PC-3 (cell line): ENCODE results near the gene LRRC7. TPM values are rescaled to one million over a fixed set of nuclear protein-coding genes. Genes with fewer than 3 reads are reported as not detected.

ENCODE experiments used
- ATAC-seq: fragments of 200-7000 bp; cut with Tn5 transposase; 2 replicates; pipeline ENCODE4 v1.9.1; 2020; ENCODE audit warnings: mild to moderate bottlenecking, moderate library complexity
- BruUV-seq: library from RNA; stranded (reverse); fragments of 400-500 nt; replicated peaks from 2 replicates; lab custom pipeline; 2021; lab: Mats Ljungman, UMichigan
- CTCF ChIA-PET: fragments of 300-600 bp; sonication (Branson Sonifier 250); formaldehyde crosslinking; loops from one replicate; lab custom pipeline; 2022; ENCODE audit warnings: antibody characterized with exemption; lab: Charles Lee
- POLR2A ChIA-PET: fragments of 300-600 bp; sonication (Branson Sonifier 250); formaldehyde crosslinking; loops from one replicate; lab custom pipeline; 2022; ENCODE audit warnings: antibody characterized with exemption; ENCODE audit not compliant: unreplicated experiment; lab: Charles Lee
- DNase-seq: peaks from one replicate; pipeline ENCODE4 v3.0.0-alpha.2; 2015
- H2AFZ ChIP-seq: fragments of 300-600 bp; sonication (generic); 2 replicates; pipeline ENCODE4 v1.6.0; 2016; ENCODE audit warnings: antibody characterized with exemption, low read length
- H3F3A ChIP-seq: fragments of 300-600 bp; sonication (generic); one replicate; pipeline ENCODE4 v1.6.0; 2017; ENCODE audit warnings: antibody characterized with exemption, low read length, control low read depth, mild to moderate bottlenecking; ENCODE audit not compliant: unreplicated experiment
- H3K27ac ChIP-seq: fragments of 300-600 bp; sonication (generic); 2 replicates; pipeline ENCODE4 v1.5.1; 2016; ENCODE audit warnings: mild to moderate bottlenecking, low read length
- H3K27me3 ChIP-seq: fragments of 300-600 bp; sonication (generic); 2 replicates; pipeline ENCODE4 v1.6.1; 2016; ENCODE audit warnings: low read length, mixed read lengths
- H3K36me3 ChIP-seq: fragments of 300-600 bp; sonication (generic); 2 replicates; pipeline ENCODE4 v1.6.1; 2016; ENCODE audit warnings: low read depth, mixed run types, low read length, mixed read lengths
- H3K4me1 ChIP-seq: fragments of 300-600 bp; sonication (generic); 2 replicates; pipeline ENCODE4 v1.5.1; 2016; ENCODE audit warnings: low read length; ENCODE audit not compliant: insufficient read depth
- H3K4me2 ChIP-seq: fragments of 300-600 bp; sonication (generic); 2 replicates; pipeline ENCODE4 v1.6.0; 2016; ENCODE audit warnings: low read length
- H3K4me3 ChIP-seq: fragments of 300-600 bp; sonication (generic); 2 replicates; pipeline ENCODE4 v1.5.1; 2016; ENCODE audit warnings: mild to moderate bottlenecking, low read length, mixed read lengths
- H3K79me2 ChIP-seq: fragments of 300-600 bp; sonication (generic); 2 replicates; pipeline ENCODE4 v1.6.1; 2017; ENCODE audit warnings: low read length, mixed read lengths
- H3K9ac ChIP-seq: fragments of 300-600 bp; sonication (generic); 2 replicates; pipeline ENCODE4 v1.6.0; 2016; ENCODE audit warnings: mild to moderate bottlenecking, low read length
- H3K9me2 ChIP-seq: fragments of 300-600 bp; sonication (generic); replicated peaks from 2 replicates; pipeline ENCODE4 v1.6.1; 2016; ENCODE audit warnings: mixed run types, low read length, mixed read lengths
- H3K9me3 ChIP-seq: fragments of 300-600 bp; sonication (generic); 2 replicates; pipeline ENCODE4 v1.6.1; 2016; ENCODE audit warnings: low read length, mixed read lengths
- H4K20me1 ChIP-seq: fragments of 300-600 bp; sonication (generic); 2 replicates; pipeline ENCODE4 v1.6.1; 2016; ENCODE audit warnings: low read length, mixed read lengths
- EZH2 ChIP-seq: fragments of 300-600 bp; sonication (generic); IDR thresholded peaks from one replicate; pipeline ENCODE4 v1.6.1; 2017; ENCODE audit warnings: antibody characterized with exemption, mild to moderate bottlenecking, low read length; ENCODE audit not compliant: unreplicated experiment
- EZH2phosphoT487 ChIP-seq: fragments of 300-600 bp; sonication (generic); IDR thresholded peaks from 2 replicates; pipeline ENCODE4 v1.6.1; 2018; ENCODE audit warnings: mild to moderate bottlenecking, antibody characterized with exemption, low read length, borderline replicate concordance
- intact Hi-C: fragments of 100-400 bp; cut with micrococcal nuclease; formaldehyde crosslinking; loops from 2 replicates; pipeline ENCODE4 v1.9.0; 2023
- total RNA-seq: library from RNA; depleted of rRNA; stranded (reverse); fragments of >200 nt; gene quantifications from 2 replicates; pipeline ENCODE4 v1.2.3, GENCODE V29; 2014
- TF ChIP-seq, protein P1 (sequence below): fragments of 300-600 bp; sonication (generic); conservative IDR thresholded peaks from 2 replicates; pipeline ENCODE4 v1.5.1; 2017; ENCODE audit warnings: antibody characterized with exemption, low read depth, mild to moderate bottlenecking, low read length

Gene LRRC7
- total RNA-seq, 1 experiment from 2014 or later: 0.04 TPM

DNA sequence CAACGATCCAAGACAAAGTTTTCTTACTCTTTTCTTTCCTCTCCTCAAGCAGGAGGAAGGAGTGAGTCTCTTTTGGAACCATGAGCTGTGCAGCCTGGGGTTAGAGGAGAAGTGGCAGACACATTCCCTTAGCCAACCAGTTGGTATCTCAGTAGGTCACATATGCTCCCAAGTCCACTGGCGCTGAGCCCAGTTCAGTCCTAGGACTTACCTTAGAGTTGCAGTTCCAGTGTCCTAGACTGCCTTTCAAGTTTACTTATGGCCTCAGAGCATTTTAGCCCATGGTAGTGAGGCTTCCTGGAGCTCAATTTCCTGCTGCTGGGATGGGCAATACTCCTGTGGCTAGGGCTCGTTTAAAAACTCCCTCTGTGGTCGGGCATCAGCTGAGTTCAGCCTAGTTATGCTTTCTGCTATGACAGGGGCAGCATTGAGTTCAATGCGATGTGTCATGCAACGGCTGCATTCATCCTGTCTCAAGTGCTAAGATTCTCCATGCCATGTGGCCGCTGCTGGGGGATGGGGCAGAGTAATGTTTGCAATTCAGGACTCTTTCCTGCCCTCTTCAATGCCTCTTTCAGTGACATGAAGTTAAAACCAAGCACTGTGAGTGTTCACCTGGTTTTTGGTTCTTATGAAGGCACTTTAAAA, 103.8 kb downstream of the LRRC7 start:
- no peak overlapping the region for H3K4me2 ChIP-seq
- intact Hi-C loops: no loop called here
- H3K9me2 ChIP-seq: no peaks in the 10 kb centered on the region
- H3K4me3 ChIP-seq: no peak overlapping the region
- no peak for ATAC-seq
- ChIA-PET POLR2A (no interaction called here), CTCF (no interaction called here)
- BruUV-seq: no TSS peak
- no peaks in the 10 kb centered on the region for H3K36me3 ChIP-seq
- no peaks in the 10 kb centered on the region for H4K20me1 ChIP-seq
- no peaks in the 10 kb centered on the region for H3F3A ChIP-seq
- no peaks in the 10 kb centered on the region for H3K79me2 ChIP-seq
- no peaks in the 10 kb centered on the region for H3K9me3 ChIP-seq
- TF ChIP-seq, protein P1, sequence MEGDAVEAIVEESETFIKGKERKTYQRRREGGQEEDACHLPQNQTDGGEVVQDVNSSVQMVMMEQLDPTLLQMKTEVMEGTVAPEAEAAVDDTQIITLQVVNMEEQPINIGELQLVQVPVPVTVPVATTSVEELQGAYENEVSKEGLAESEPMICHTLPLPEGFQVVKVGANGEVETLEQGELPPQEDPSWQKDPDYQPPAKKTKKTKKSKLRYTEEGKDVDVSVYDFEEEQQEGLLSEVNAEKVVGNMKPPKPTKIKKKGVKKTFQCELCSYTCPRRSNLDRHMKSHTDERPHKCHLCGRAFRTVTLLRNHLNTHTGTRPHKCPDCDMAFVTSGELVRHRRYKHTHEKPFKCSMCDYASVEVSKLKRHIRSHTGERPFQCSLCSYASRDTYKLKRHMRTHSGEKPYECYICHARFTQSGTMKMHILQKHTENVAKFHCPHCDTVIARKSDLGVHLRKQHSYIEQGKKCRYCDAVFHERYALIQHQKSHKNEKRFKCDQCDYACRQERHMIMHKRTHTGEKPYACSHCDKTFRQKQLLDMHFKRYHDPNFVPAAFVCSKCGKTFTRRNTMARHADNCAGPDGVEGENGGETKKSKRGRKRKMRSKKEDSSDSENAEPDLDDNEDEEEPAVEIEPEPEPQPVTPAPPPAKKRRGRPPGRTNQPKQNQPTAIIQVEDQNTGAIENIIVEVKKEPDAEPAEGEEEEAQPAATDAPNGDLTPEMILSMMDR: no peak
- TF ChIP-seq EZH2 (no peak), EZH2phosphoT487 (no peak)
- no peak for DNase-seq
- H3K4me1 ChIP-seq: no peaks in the 10 kb centered on the region
- no peak overlapping the region for H3K9ac ChIP-seq
- H3K27ac ChIP-seq: no peak overlapping the region
- H3K27me3 ChIP-seq: no peaks in the 10 kb centered on the region
- no peak overlapping the region for H2AFZ ChIP-seq

DNA sequence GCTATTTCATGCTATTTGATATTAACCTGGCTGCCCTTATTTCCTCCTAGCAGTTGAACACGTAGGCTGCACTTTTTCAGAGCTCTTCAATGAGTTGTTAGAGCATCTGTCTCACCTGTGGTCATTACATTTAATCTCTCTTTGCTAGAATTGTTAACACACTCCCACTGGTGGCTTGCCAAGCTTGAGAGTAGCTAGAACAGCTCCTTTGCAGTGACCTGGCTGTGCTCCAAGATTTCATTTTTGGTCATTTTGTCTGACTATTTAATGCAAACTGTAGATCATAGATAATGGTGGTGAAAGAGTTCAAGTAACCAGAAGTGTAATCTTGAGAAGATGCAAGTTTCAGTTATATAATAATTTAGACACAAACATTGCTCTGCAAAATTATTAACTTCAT, 105.6 kb downstream of the LRRC7 start:
- no peak for DNase-seq
- no peak overlapping the region for H3K4me3 ChIP-seq
- no peaks in the 10 kb centered on the region for H3K9me2 ChIP-seq
- no peaks in the 10 kb centered on the region for H3K4me1 ChIP-seq
- no peaks in the 10 kb centered on the region for H3K36me3 ChIP-seq
- H3K9me3 ChIP-seq: no peaks in the 10 kb centered on the region
- no peak overlapping the region for H3K9ac ChIP-seq
- CTCF ChIA-PET: no interaction called here
- intact Hi-C loops: no loop called here
- H3K27me3 ChIP-seq: peaks cover 3% of the 10 kb centered on the region; the same call in 1 of the 2 replicates
- no TSS peak for BruUV-seq
- H2AFZ ChIP-seq: no peak overlapping the region
- no peak for TF ChIP-seq EZH2phosphoT487
- TF ChIP-seq EZH2: no peak
- TF ChIP-seq, protein P1: no peak
- no peak for ATAC-seq
- POLR2A ChIA-PET: no interaction called here
- no peaks in the 10 kb centered on the region for H3F3A ChIP-seq
- H4K20me1 ChIP-seq: no peaks in the 10 kb centered on the region
- no peak overlapping the region for H3K27ac ChIP-seq
- no peak overlapping the region for H3K4me2 ChIP-seq
- no peaks in the 10 kb centered on the region for H3K79me2 ChIP-seq

DNA sequence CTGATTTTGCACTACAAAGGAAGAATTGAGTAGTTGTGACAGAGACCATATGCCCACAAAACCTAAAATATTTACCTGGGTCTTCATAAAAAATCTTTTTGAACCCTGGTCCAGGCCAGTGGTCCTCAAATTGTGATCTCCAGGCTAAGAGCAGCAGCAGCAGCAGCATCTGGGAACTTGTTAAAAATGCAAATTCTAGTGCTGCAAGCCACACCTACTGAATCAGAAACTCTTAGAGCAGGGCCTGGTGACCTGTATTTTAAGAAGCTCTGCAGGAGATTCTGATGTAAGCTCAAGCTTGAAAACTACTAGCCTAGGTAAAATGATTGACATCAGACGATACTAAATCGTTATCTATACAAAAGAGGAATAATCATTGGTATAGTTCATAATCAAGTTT, 112.2 kb downstream of the LRRC7 start:
- no peak overlapping the region for H3K27ac ChIP-seq
- H3K4me1 ChIP-seq: no peaks in the 10 kb centered on the region
- BruUV-seq: no TSS peak
- no peak overlapping the region for H3K9ac ChIP-seq
- H3F3A ChIP-seq: no peaks in the 10 kb centered on the region
- CTCF ChIA-PET: no interaction called here
- H3K4me2 ChIP-seq: no peak overlapping the region
- H3K9me3 ChIP-seq: no peaks in the 10 kb centered on the region
- TF ChIP-seq EZH2 (no peak), EZH2phosphoT487 (no peak)
- TF ChIP-seq, protein P1: no peak
- no peaks in the 10 kb centered on the region for H3K36me3 ChIP-seq
- H4K20me1 ChIP-seq: no peaks in the 10 kb centered on the region
- H3K9me2 ChIP-seq: no peaks in the 10 kb centered on the region
- H3K27me3 ChIP-seq: peaks cover 24% of the 10 kb centered on the region
- H3K79me2 ChIP-seq: no peaks in the 10 kb centered on the region
- no peak for ATAC-seq
- H2AFZ ChIP-seq: no peak overlapping the region
- DNase-seq: no peak
- no peak overlapping the region for H3K4me3 ChIP-seq
- intact Hi-C loops: no loop called here
- POLR2A ChIA-PET: no interaction called here
